GM12878 (cell line): ENCODE results near the gene GRB10. TPM values are rescaled to one million over a fixed set of nuclear protein-coding genes. Genes with fewer than 3 reads are reported as not detected.

Experiments used
- ATAC-seq: fragments of 200-7000 bp; cut with Tn5 transposase; 3 replicates; pipeline ENCODE4 v1.9.1; 2020; ENCODE audit warnings: mild to moderate bottlenecking, moderate library complexity
- BruUV-seq: library from RNA; stranded (reverse); fragments of 400-500 nt; replicated peaks from 2 replicates; lab custom pipeline; 2021; lab: Mats Ljungman, UMichigan
- CTCF ChIA-PET: fragments of 300-600 bp; sonication (Branson Sonifier 250); formaldehyde crosslinking; extraction: SDS; loops from one replicate; lab custom pipeline; 2021; ENCODE audit warnings: inconsistent platforms; lab: Yijun Ruan, JAX
- POLR2A ChIA-PET: fragments of 350-600 bp; formaldehyde crosslinking; extraction: SDS; loops from one replicate; lab custom pipeline; 2021; ENCODE audit warnings: inconsistent platforms; lab: Charles Lee
- RAD21 ChIA-PET: fragments of 300-600 bp; sonication (Branson Sonifier 250); formaldehyde crosslinking; loops from one replicate; lab custom pipeline; 2023; ENCODE audit warnings: antibody characterized with exemption; ENCODE audit not compliant: unreplicated experiment; lab: Charles Lee
- SMC1A ChIA-PET: fragments of 300-600 bp; sonication (Branson Sonifier 250); formaldehyde crosslinking; loops from one replicate; lab custom pipeline; 2023; ENCODE audit not compliant: unreplicated experiment, uncharacterized antibody; lab: Charles Lee
- DNase-seq: peaks from one replicate; pipeline ENCODE4 v3.0.0-alpha.2; 2011; ENCODE audit warnings: low read depth, low spot score
- FAIRE-seq: peaks from 3 replicates; lab custom pipeline; 2011; peaks lifted over from hg19 to GRCh38; lab: Jason Lieb, UNC
- H2AFZ ChIP-seq: 2 replicates; pipeline ENCODE4 v1.6.0; 2011; ENCODE audit warnings: low read depth, low read length, control low read depth; ENCODE audit not compliant: control insufficient read depth
- H3K27ac ChIP-seq: 2 replicates; pipeline ENCODE4 v1.5.1; 2011; ENCODE audit warnings: control low read depth; ENCODE audit not compliant: control insufficient read depth, insufficient read depth
- H3K27me3 ChIP-seq, 2 experiments: replicated peaks in 1 of 2; 2 replicates each; pipeline versions ENCODE4 v1.6.0 to v1.6.1; 2011; ENCODE audit warnings: low read length in 1 of 2; ENCODE audit not compliant: control insufficient read depth in 2 of 2, insufficient read depth in 2 of 2
- H3K36me3 ChIP-seq, 2 experiments: 2 replicates each; pipeline ENCODE4 v1.5.1; 2011; ENCODE audit warnings: low read length in 1 of 2; ENCODE audit not compliant: control insufficient read depth in 2 of 2, insufficient read depth in 2 of 2
- H3K4me1 ChIP-seq: 2 replicates; pipeline ENCODE4 v1.6.1; 2011; ENCODE audit warnings: mild to moderate bottlenecking, low read length, moderate library complexity, mixed read lengths; ENCODE audit not compliant: control insufficient read depth, insufficient read depth
- H3K4me2 ChIP-seq: 2 replicates; pipeline ENCODE4 v1.6.0; 2011; ENCODE audit warnings: control low read depth; ENCODE audit not compliant: control insufficient read depth, insufficient read depth
- H3K4me3 ChIP-seq: fragments of 200-600 bp; sonication (generic); 2 replicates; pipeline ENCODE4 v1.5.1; 2016
- H3K79me2 ChIP-seq: 2 replicates; pipeline ENCODE4 v1.6.0; 2011; ENCODE audit warnings: low read length; ENCODE audit not compliant: control insufficient read depth, insufficient read depth
- H3K9ac ChIP-seq: 2 replicates; pipeline ENCODE4 v1.8.0; 2011; ENCODE audit warnings: low read length, control low read depth, mixed read lengths; ENCODE audit not compliant: control insufficient read depth, insufficient read depth
- H3K9me3 ChIP-seq: replicated peaks from 3 replicates; pipeline ENCODE4 v1.5.1; 2011; ENCODE audit warnings: mild to moderate bottlenecking, low read length; ENCODE audit not compliant: control insufficient read depth, insufficient read depth
- H4K20me1 ChIP-seq: 2 replicates; pipeline ENCODE4 v1.6.0; 2011; ENCODE audit not compliant: control insufficient read depth, insufficient read depth
- BCL3 ChIP-seq: IDR thresholded peaks from 2 replicates; pipeline ENCODE4 v1.6.1; 2011; ENCODE audit warnings: borderline replicate concordance, low read depth, mild to moderate bottlenecking, moderate library complexity, low read length; ENCODE audit not compliant: insufficient read depth, poor library complexity, severe bottlenecking
- IRF3 ChIP-seq: fragments of 450-650 bp; IDR thresholded peaks from 2 replicates; pipeline ENCODE4 v1.6.1; 2014; ENCODE audit warnings: mild to moderate bottlenecking
- RB1 ChIP-seq: fragments of 450-650 bp; formaldehyde crosslinking; IDR thresholded peaks from 2 replicates; pipeline ENCODE4 v1.6.1; 2017; ENCODE audit warnings: mild to moderate bottlenecking, borderline replicate concordance
- SREBF2 ChIP-seq: IDR thresholded peaks from 2 replicates; pipeline ENCODE4 v1.6.1; 2012; ENCODE audit warnings: mild to moderate bottlenecking, low read length
- STAT1 ChIP-seq: fragments of 450-650 bp; conservative IDR thresholded peaks from 2 replicates; pipeline ENCODE4 v1.6.1; 2014; ENCODE audit warnings: antibody characterized with exemption, mild to moderate bottlenecking
- TCF3 ChIP-seq: IDR thresholded peaks from 2 replicates; pipeline ENCODE4 v1.6.1; 2012; ENCODE audit warnings: low read depth, mild to moderate bottlenecking, low read length, borderline replicate concordance; ENCODE audit not compliant: insufficient read depth
- WGBS: methylation state at CpG from one replicate; pipeline ENCODE4 v1.1.6; 2016; ENCODE audit warnings: low lambda C conversion rate; ENCODE audit not compliant: insufficient replicate concordance, insufficient coverage; ENCODE audit errors: missing lambda C conversion rate; 5-methylcytosine and 5-hydroxymethylcytosine counted together
- in situ Hi-C: fragments of 300-500 bp; cut with MboI; formaldehyde crosslinking; loops from 9 replicates; pipeline ENCODE4 v1.14.3; 2018; ENCODE audit warnings: mixed read lengths
- intact Hi-C: fragments of 100-400 bp; cut with micrococcal nuclease; formaldehyde crosslinking; loops from one replicate; pipeline ENCODE4 v1.14.2; 2022; ENCODE audit not compliant: unreplicated experiment
- polyA plus RNA-seq, 11 experiments: library from polyadenylated mRNA; depleted of rRNA in 4 of 11; unstranded in 6 of 11; stranded (reverse) in 5 of 11; fragments of >200 nt; fragmentation: Nextera tagmentation in 4 of 11; fragmentation: Illumina TruSeq in 1 of 11; extraction: Ambion mirVana in 4 of 11; extraction: Trizol in 1 of 11; gene quantifications; 1 replicate in 1 of 11; 2 replicates in 10 of 11; pipeline versions ENCODE4 v1.2.1 to v1.2.3, GENCODE V29; 2011 to 2016; ENCODE audit warnings: inconsistent platforms in 2 of 11, missing spikeins in 2 of 11, low read depth in 1 of 11
- total RNA-seq, 4 experiments: library from RNA; depleted of rRNA in 3 of 4; stranded (reverse); fragments of >200 nt in 3 of 4; fragmentation: Illumina TruSeq in 1 of 4; extraction: Trizol in 1 of 4; gene quantifications; 2 replicates each; pipeline versions ENCODE4 v1.2.1 to v1.2.3, GENCODE V29; 2013 to 2021

The GRB10 gene
- total and polyA plus RNA-seq, 10 of the 15 experiments (the other 5 are each of a cell fraction or from before 2014, with no cell fraction given) = 0.04 to 0.33 TPM; not detected in 8

GRCh38 chr7:50653981-50654425 is 128.7 kb downstream of the GRB10 start:
- Histone ChIP-seq H3K4me3 (no peak overlapping the region), H4K20me1 (no peaks in the 10 kb centered on the region), H3K4me1 (0 out of 2 replicates have a peak, but pooled peaks cover 9% of the 10 kb centered on the region), H3K36me3 (no peaks in the 10 kb centered on the region), H3K27ac (no peak overlapping the region), H3K27me3 (peaks cover 0 to 6% of the 10 kb centered on the region in 2 experiments; a peak in 1 of 4 replicates), H2AFZ (no peak overlapping the region), H3K4me2 (no peak overlapping the region), H3K9me3 (no peaks in the 10 kb centered on the region), H3K79me2 (no peaks in the 10 kb centered on the region), H3K9ac (no peak overlapping the region)
- SMC1A ChIA-PET = interaction anchor here (1.0 kb wide), 1 partner anchor 25 kb away, joined by 3 read pairs; no protein-coding TSS in a partner anchor
- intact Hi-C loops = no loop called here
- 44% methylated on average over 10 of the region's 10 CpGs for WGBS
- POLR2A ChIA-PET = no interaction called here
- ATAC-seq (no peak), DNase-seq (no peak), FAIRE-seq (no peak)
- no TSS peak for BruUV-seq
- RAD21 ChIA-PET = no interaction called here
- in situ Hi-C loops = no loop called here
- TF ChIP-seq SREBF2 (no peak), IRF3 (no peak), RB1 (no peak), TCF3 (no peak), STAT1 (no peak), BCL3 (no peak)
- CTCF ChIA-PET = no interaction called here
